Muscle layer of duodenum (tissue), 2 donors: ENCODE results near the gene MAP3K10.
"Not testable (repeated sequence)": the region's sequence is repeated elsewhere in the genome, so short reads cannot be mapped to it uniquely, and the experiment has no call there.

Source experiments
- H3K27ac ChIP-seq: one replicate; pipeline ENCODE4 v1.7.0; 2013; ENCODE audit warnings: mild to moderate bottlenecking, low read length
- H3K27me3 ChIP-seq: one replicate; pipeline ENCODE4 v1.7.0; 2013; ENCODE audit warnings: low read depth, mild to moderate bottlenecking, control low read depth, low read length
- H3K36me3 ChIP-seq, 2 donors: one replicate each; pipeline ENCODE4 v1.7.0; 2013; ENCODE audit warnings: low read length in 2 of 2, control low read depth in 1 of 2, mild to moderate bottlenecking in 1 of 2; ENCODE audit not compliant: insufficient read depth in 2 of 2, control insufficient read depth in 1 of 2
- H3K4me1 ChIP-seq, 2 donors: one replicate each; pipeline ENCODE4 v1.7.0; 2013; ENCODE audit warnings: low read length in 2 of 2, mild to moderate bottlenecking in 2 of 2, control low read depth in 1 of 2, moderate library complexity in 1 of 2; ENCODE audit not compliant: insufficient read depth in 2 of 2, control insufficient read depth in 1 of 2
- H3K4me3 ChIP-seq, 2 donors: one replicate each; pipeline ENCODE4 v1.7.0; 2013; ENCODE audit warnings: low read length in 2 of 2, low read depth in 1 of 2, mild to moderate bottlenecking in 1 of 2
- H3K9me3 ChIP-seq, 2 donors: one replicate each; pipeline ENCODE4 v1.7.0; 2013; ENCODE audit warnings: low read length in 2 of 2, control low read depth in 1 of 2, mild to moderate bottlenecking in 1 of 2; ENCODE audit not compliant: control insufficient read depth in 1 of 2
- donor health status: healthy.

MAP3K10 gene

GRCh38 chr19:40190891-40191835, at the start of gene MAP3K10:
TSS of gene MAP3K10 (plus strand) at chr19:40191426. CDS start at chr19:40192032, 606 bp downstream.
- no peaks in the 10 kb centered on the region for H3K27me3 ChIP-seq
- H3K27ac ChIP-seq: peak within 1 kb of the TSS; percentile 72
- H3K4me3 ChIP-seq: peak within 1 kb of the TSS; percentile 75 to 93
- no peaks in the 10 kb centered on the region for H3K9me3 ChIP-seq
- peaks cover 0 to 13% of the 10 kb centered on the region in 2 donors for H3K4me1 ChIP-seq
- H3K36me3 ChIP-seq: no peaks in the 10 kb centered on the region

- peaks cover 0 to 4% of the 10 kb centered on the region in 2 donors for H3K9me3 ChIP-seq
- no peaks in the 10 kb centered on the region for H3K4me1 ChIP-seq
- H3K4me3 ChIP-seq: no peak overlapping the region
- no peaks in the 10 kb centered on the region for H3K36me3 ChIP-seq
- no peak overlapping the region for H3K27ac ChIP-seq
- no peaks in the 10 kb centered on the region for H3K27me3 ChIP-seq
Measured at GRCh38 chr19:40141551-40141950, 49.7 kb upstream of the MAP3K10 start.

GRCh38 chr19:40143612-40144011, 47.6 kb upstream of the MAP3K10 start:
- Histone ChIP-seq H3K4me1 (no peaks in the 10 kb centered on the region), H3K4me3 (no peak overlapping the region), H3K9me3 (peaks cover 0 to 3% of the 10 kb centered on the region in 2 donors), H3K27me3 (no peaks in the 10 kb centered on the region), H3K27ac (no peak overlapping the region), H3K36me3 (no peaks in the 10 kb centered on the region)

- no peaks in the 10 kb centered on the region for H3K4me1 ChIP-seq
- no peaks in the 10 kb centered on the region for H3K36me3 ChIP-seq
- H3K27me3 ChIP-seq: no peaks in the 10 kb centered on the region
- H3K9me3 ChIP-seq: no peaks in the 10 kb centered on the region
- no peak overlapping the region for H3K27ac ChIP-seq
- H3K4me3 ChIP-seq: no peak overlapping the region
Measured at GRCh38 chr19:40144151-40144550, 47.1 kb upstream of the MAP3K10 start.

GRCh38 chr19:40144947-40145748, 46.1 kb upstream of the MAP3K10 start:
- Histone ChIP-seq H3K9me3 (no peaks in the 10 kb centered on the region), H3K4me3 (no peak overlapping the region), H3K27me3 (no peaks in the 10 kb centered on the region), H3K36me3 (no peaks in the 10 kb centered on the region), H3K27ac (no peak overlapping the region), H3K4me1 (no peaks in the 10 kb centered on the region)

- H3K27me3 ChIP-seq, H3K27ac ChIP-seq, H3K36me3 ChIP-seq, H3K4me1 ChIP-seq, H3K4me3 ChIP-seq, H3K9me3 ChIP-seq: not testable (repeated sequence)
Measured at GRCh38 chr19:40145749-40146029, 45.5 kb upstream of the MAP3K10 start.

- no peaks in the 10 kb centered on the region for H3K9me3 ChIP-seq
- no peak overlapping the region for H3K4me3 ChIP-seq
- H3K27me3 ChIP-seq: no peaks in the 10 kb centered on the region
- no peaks in the 10 kb centered on the region for H3K36me3 ChIP-seq
- H3K4me1 ChIP-seq: no peaks in the 10 kb centered on the region
- H3K27ac ChIP-seq: no peak overlapping the region
Measured at GRCh38 chr19:40147338-40147692, 43.9 kb upstream of the MAP3K10 start.

GRCh38 chr19:40147693-40148347, 43.4 kb upstream of the MAP3K10 start:
- no peaks in the 10 kb centered on the region for H3K4me1 ChIP-seq
- H3K4me3 ChIP-seq: no peak overlapping the region
- H3K36me3 ChIP-seq: no peaks in the 10 kb centered on the region
- no peak overlapping the region for H3K27ac ChIP-seq
- H3K27me3 ChIP-seq: no peaks in the 10 kb centered on the region
- H3K9me3 ChIP-seq: no peaks in the 10 kb centered on the region

GRCh38 chr19:40149501-40149900, 41.7 kb upstream of the MAP3K10 start:
- H3K9me3 ChIP-seq: no peaks in the 10 kb centered on the region
- H3K27me3 ChIP-seq: no peaks in the 10 kb centered on the region
- no peak overlapping the region for H3K27ac ChIP-seq
- H3K4me1 ChIP-seq: no peaks in the 10 kb centered on the region
- H3K4me3 ChIP-seq: no peak overlapping the region
- no peaks in the 10 kb centered on the region for H3K36me3 ChIP-seq

- no peaks in the 10 kb centered on the region for H3K9me3 ChIP-seq
- no peak overlapping the region for H3K4me3 ChIP-seq
- no peak overlapping the region for H3K27ac ChIP-seq
- H3K36me3 ChIP-seq: no peaks in the 10 kb centered on the region
- no peaks in the 10 kb centered on the region for H3K4me1 ChIP-seq
- no peaks in the 10 kb centered on the region for H3K27me3 ChIP-seq
Measured at GRCh38 chr19:40150170-40150569, 41.1 kb upstream of the MAP3K10 start.

GRCh38 chr19:40154121-40154680, 37.0 kb upstream of the MAP3K10 start:
- Histone ChIP-seq H3K4me1 (no peaks in the 10 kb centered on the region), H3K27me3 (no peaks in the 10 kb centered on the region), H3K27ac (no peak overlapping the region), H3K4me3 (no peak overlapping the region), H3K9me3 (no peaks in the 10 kb centered on the region), H3K36me3 (no peaks in the 10 kb centered on the region)
